Left forelimb (tissue), 1 donor: ENCODE results near the gene RIPK4.

ENCODE experiments used
- DNase-seq: peaks from one replicate; pipeline ENCODE4 v3.0.0-alpha.2; 2018; ENCODE audit warnings: low spot score

Gene RIPK4

DNA sequence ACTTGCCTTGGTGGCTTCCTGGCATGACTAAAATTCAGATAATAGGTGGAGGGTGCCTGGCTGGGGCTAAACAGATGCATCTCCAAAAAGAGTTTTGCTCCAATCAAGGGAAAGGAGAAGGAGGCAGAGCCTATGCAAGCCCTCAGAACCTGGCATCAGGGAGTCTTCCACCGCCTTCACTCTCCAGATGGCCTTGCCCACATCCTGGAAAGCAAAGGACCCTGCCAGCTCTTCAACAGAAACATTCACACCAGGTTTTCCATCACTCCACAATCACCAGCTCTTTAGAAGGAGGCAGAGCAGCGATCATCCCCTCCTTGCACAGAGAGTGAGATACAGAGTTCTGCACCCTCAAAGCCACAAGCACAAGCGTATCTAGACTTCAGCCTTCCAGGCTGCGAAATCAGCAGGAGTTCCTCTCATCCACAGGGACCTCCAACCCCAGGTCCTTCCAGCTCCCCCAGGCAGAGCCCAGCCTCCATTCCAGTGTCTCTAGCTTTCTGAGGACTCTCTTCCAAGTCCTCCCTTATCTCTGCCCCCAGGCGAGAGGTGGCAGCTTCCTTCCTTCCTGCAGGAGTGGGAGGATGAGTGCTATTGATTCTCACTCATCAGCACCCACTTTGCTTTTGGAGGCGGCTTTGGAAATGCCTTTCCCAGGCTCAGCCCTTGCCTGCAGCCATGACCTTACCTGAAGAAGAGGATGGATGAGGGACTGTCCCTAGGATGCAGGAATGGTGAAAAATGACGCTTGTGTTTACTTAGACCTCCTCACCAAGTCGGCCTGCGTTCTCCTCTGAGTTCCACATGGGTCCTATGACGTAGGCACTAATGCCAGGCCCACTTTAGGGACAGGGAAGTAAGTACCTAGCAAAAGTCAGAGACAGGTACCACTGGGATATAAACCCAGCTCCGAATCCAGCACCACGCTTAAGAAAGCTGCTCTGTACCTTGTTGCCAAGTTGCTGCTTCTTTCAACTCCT, 75.4 kb downstream of the RIPK4 start:
- no peak for DNase-seq
